SIG-M5 treated with dmso at 0.1 percent for 504 hours (cell line): ENCODE data around the gene C6.

Experiments used
- DNase-seq: peaks from one replicate; lab custom pipeline; 2025; ENCODE audit not compliant: unreplicated experiment; lab: John Stamatoyannopoulos, UW

The C6 gene

GRCh38 chr5:41127967-41128690 lies 85.2 kb downstream of the C6 start:
- DNase-seq: no peak

- no peak for DNase-seq
These were observed 90.9 kb downstream of the C6 start for GRCh38 chr5:41122459-41122858.

- DNase-seq: no peak
These were observed 92.7 kb downstream of the C6 start for GRCh38 chr5:41120600-41120999.

- no peak for DNase-seq
These were observed 95.2 kb downstream of the C6 start for GRCh38 chr5:41118177-41118576.

- no peak for DNase-seq
These were observed 98.1 kb downstream of the C6 start for GRCh38 chr5:41115281-41115680.

- DNase-seq: no peak
These were observed 100.6 kb downstream of the C6 start for GRCh38 chr5:41112486-41113455.

- no peak for DNase-seq
These were observed 104.1 kb downstream of the C6 start for GRCh38 chr5:41109186-41109585.

GRCh38 chr5:41102341-41102740 lies 111.0 kb downstream of the C6 start:
- no peak for DNase-seq

GRCh38 chr5:41097642-41098041 lies 115.7 kb downstream of the C6 start:
- no peak for DNase-seq

GRCh38 chr5:41095324-41096101 lies 117.8 kb downstream of the C6 start:
- no peak for DNase-seq

GRCh38 chr5:41094871-41095270 lies 118.5 kb downstream of the C6 start:
- DNase-seq: no peak

GRCh38 chr5:41093803-41094202 lies 119.5 kb downstream of the C6 start:
- DNase-seq: no peak
